Right atrium auricular region (tissue), 2 donors: ENCODE results near the gene NUDT16L1. TPM values are rescaled to one million over a fixed set of nuclear protein-coding genes. Genes with fewer than 3 reads are reported as not detected.

Experiments used
- DNase-seq: peaks from one replicate; pipeline ENCODE4 v3.0.0-alpha.2; 2019; ENCODE audit warnings: low spot score
- H3K27ac ChIP-seq, 2 donors: fragments of 200-600 bp; sonication (generic); 1 replicate in 1 of 2; 2 replicates in 1 of 2; pipeline ENCODE4 v1.5.1; 2016 to 2019
- H3K27me3 ChIP-seq, 2 donors: fragments of 200-600 bp; sonication (generic); one replicate each; pipeline versions ENCODE4 v1.5.1 to v1.6.0; 2017 to 2019
- H3K36me3 ChIP-seq: fragments of 200-600 bp; sonication (generic); one replicate; pipeline ENCODE4 v1.5.1; 2016
- H3K4me1 ChIP-seq, 2 donors: fragments of 200-600 bp; sonication (generic); one replicate each; pipeline versions ENCODE4 v1.5.1 to v1.6.0; 2017 to 2019
- H3K4me3 ChIP-seq, 2 donors: fragments of 200-600 bp; sonication (generic); 1 replicate in 1 of 2; 2 replicates in 1 of 2; pipeline ENCODE4 v1.5.1; 2017 to 2019; ENCODE audit warnings: mild to moderate bottlenecking in 1 of 2, moderate library complexity in 1 of 2
- H3K9me3 ChIP-seq, 2 donors: fragments of 200-600 bp; sonication (generic); one replicate each; pipeline ENCODE4 v1.5.1; 2019
- total RNA-seq, 2 donors: library from RNA; depleted of rRNA; stranded (reverse); fragments of >200 nt; gene quantifications; one replicate each; pipeline ENCODE4 v1.1.0, GENCODE V29; 2016
- TF ChIP-seq, protein P1 (sequence below), 2 donors: fragments of 200-600 bp; sonication (generic); IDR thresholded peaks; one replicate each; pipeline ENCODE4 v1.5.1; 2019; ENCODE audit warnings: antibody characterized with exemption in 2 of 2

The NUDT16L1 gene
- total RNA-seq, 2 donors from 2014 or later: 25.5 to 61.5 TPM

DNA sequence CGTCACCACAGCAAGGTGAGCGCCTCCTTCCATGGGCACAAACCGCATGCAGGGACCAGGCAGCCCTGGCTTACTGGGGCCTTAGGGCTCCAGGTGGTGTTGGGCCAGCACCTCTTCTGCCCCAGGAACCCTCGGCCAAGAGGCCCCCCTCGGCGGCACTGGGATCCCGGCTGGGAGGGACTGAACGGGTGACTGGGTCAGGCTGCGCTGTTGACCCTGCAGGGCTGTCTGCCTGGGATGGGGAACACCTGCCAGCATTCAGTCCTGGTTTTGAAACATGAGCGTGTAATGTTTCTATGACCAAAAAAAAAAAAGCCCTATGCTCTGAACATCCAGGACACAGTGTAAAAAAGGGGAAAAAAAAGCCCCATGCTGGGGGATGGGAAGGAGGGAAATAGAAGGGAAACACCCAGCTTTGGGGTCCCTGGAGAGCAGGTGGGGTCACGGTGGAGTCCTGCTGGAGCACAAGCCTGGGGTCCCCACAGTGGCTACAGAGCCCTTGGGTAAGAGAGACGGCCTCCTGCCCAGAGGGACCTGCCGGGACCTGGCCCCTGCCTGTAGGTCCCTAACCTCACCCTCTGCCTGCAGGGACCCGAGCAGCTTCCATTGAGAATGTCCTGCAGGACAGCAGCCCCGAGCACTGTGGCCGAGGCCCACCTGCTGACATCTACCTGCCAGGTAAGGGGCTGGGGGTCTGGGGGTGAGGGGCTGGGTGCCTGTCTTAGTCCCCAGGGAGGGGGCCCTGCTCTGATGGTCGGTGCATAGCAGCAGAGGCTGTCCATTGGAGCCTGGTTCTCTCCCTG lies 9.9 kb upstream of the NUDT16L1 start:
- no peak for DNase-seq
- TF ChIP-seq, protein P1, sequence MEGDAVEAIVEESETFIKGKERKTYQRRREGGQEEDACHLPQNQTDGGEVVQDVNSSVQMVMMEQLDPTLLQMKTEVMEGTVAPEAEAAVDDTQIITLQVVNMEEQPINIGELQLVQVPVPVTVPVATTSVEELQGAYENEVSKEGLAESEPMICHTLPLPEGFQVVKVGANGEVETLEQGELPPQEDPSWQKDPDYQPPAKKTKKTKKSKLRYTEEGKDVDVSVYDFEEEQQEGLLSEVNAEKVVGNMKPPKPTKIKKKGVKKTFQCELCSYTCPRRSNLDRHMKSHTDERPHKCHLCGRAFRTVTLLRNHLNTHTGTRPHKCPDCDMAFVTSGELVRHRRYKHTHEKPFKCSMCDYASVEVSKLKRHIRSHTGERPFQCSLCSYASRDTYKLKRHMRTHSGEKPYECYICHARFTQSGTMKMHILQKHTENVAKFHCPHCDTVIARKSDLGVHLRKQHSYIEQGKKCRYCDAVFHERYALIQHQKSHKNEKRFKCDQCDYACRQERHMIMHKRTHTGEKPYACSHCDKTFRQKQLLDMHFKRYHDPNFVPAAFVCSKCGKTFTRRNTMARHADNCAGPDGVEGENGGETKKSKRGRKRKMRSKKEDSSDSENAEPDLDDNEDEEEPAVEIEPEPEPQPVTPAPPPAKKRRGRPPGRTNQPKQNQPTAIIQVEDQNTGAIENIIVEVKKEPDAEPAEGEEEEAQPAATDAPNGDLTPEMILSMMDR (IDR thresholded peaks at IDR 0.05): no peak
- Histone ChIP-seq H3K36me3 (peaks cover 61% of the 10 kb centered on the region), H3K9me3 (no peaks in the 10 kb centered on the region), H3K4me1 (peaks cover 0 to 16% of the 10 kb centered on the region in 2 donors), H3K27me3 (no peaks in the 10 kb centered on the region), H3K4me3 (no peak overlapping the region), H3K27ac (no peak overlapping the region)

- TF ChIP-seq, protein P1 (IDR thresholded peaks at IDR 0.05): no peak
- no peaks in the 10 kb centered on the region for H3K9me3 ChIP-seq
- no peak for DNase-seq
Measured at GRCh38 chr16:4684058-4684715, 9.2 kb upstream of the NUDT16L1 start.

GRCh38 chr16:4684763-4685162 lies 8.6 kb upstream of the NUDT16L1 start:
- Histone ChIP-seq H3K27ac (no peak overlapping the region), H3K36me3 (peaks cover 68% of the 10 kb centered on the region), H3K4me1 (peaks cover 0 to 7% of the 10 kb centered on the region in 2 donors), H3K4me3 (no peak overlapping the region), H3K27me3 (no peaks in the 10 kb centered on the region), H3K9me3 (no peaks in the 10 kb centered on the region)
- DNase-seq: no peak
- TF ChIP-seq, protein P1 (IDR thresholded peaks at IDR 0.05): no peak

More at GRCh38 chr16:4684058-4684715, 9.2 kb upstream of the NUDT16L1 start:
- Histone ChIP-seq H3K36me3 (peaks cover 67% of the 10 kb centered on the region), H3K4me3 (no peak overlapping the region), H3K27ac (no peak overlapping the region), H3K27me3 (no peaks in the 10 kb centered on the region), H3K4me1 (peaks cover 0 to 13% of the 10 kb centered on the region in 2 donors)

GRCh38 chr16:4685292-4685691 lies 8.1 kb upstream of the NUDT16L1 start:
- Histone ChIP-seq H3K27ac (no peak overlapping the region), H3K36me3 (peaks cover 68% of the 10 kb centered on the region), H3K4me3 (no peak overlapping the region), H3K4me1 (peaks cover 0 to 5% of the 10 kb centered on the region in 2 donors), H3K9me3 (no peaks in the 10 kb centered on the region), H3K27me3 (no peaks in the 10 kb centered on the region)
- TF ChIP-seq, protein P1 (IDR thresholded peaks at IDR 0.05): no peak
- no peak for DNase-seq

DNA sequence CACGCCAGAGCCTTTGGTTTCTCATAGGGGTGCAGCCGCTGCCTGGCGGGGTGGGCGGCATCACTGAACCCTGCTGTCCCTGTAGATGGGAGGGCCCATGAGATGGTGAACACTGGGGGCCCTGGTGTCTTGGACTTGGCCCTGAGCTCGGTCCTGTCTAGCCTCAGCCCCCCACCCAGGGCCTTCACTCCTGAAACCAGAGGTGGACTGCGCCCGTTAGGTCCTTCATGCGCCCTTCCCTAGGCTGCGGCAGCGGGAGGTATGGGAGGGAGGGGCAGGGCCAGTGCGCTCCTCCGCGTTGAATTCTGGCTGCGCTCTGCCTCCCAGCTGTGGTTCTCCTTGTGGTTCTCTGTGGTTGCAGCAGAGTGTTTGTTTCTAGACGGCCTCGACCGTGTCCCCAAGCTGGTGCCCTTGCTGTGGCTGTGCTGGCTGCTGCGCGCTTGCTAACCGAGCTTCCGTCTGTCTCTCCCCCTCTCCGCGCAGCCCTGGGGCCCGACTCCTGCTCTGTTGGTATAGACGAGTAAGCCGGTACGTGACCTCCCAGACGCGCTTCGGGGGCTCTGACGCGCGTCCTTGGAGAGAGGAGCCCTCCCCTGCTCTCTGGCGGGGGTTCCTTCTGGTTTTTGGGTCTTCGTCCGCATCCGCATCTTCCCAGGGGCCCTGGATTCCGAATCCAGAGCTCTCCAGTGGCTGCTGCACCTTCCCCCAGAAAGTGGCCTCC lies 7.4 kb upstream of the NUDT16L1 start:
- H3K4me3 ChIP-seq: no peak overlapping the region
- DNase-seq: no peak
- H3K9me3 ChIP-seq: no peaks in the 10 kb centered on the region
- H3K36me3 ChIP-seq: peaks cover 68% of the 10 kb centered on the region
- no peaks in the 10 kb centered on the region for H3K4me1 ChIP-seq
- H3K27ac ChIP-seq: no peak overlapping the region
- TF ChIP-seq, protein P1 (IDR thresholded peaks at IDR 0.05): no peak
- no peaks in the 10 kb centered on the region for H3K27me3 ChIP-seq
